Stimulated activated CD8-positive, alpha-beta memory T cell treated with anti-CD3 and anti-CD28 coated beads, Interleukin-4, amount 100 ng/mL, for 4 hours (primary cell): ENCODE measurements around the gene EML5.

ENCODE experiments used
- DNase-seq, 2 donors: peaks; one replicate each; pipeline ENCODE4 v3.0.0-alpha.2; 2020; ENCODE audit warnings: low read depth in 2 of 2, low spot score in 1 of 2

The EML5 gene

GRCh38 chr14:88727057-88727456 lies 65.7 kb downstream of the EML5 start:
- no peak for DNase-seq

GRCh38 chr14:88710709-88711108 lies 82.0 kb downstream of the EML5 start:
- DNase-seq: no peak

DNA sequence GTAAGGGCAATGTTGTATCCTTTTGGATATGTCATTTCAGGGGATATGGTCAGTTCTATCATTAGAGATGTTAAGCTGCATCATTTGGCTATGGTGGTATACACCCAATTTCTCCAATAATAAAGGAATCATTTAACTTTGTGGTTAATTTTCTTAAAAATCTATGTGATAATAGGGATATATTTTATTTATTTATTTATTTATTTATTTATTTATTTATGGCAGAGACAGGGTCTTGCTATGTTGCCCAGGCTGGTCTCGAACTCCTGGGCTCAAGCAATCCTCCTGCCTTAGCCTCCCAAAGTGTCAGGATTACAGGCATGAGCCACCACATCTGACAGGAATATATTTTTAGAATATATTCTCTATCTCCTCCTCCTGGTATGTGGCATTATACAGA lies 85.7 kb downstream of the EML5 start:
- DNase-seq: no peak

DNA sequence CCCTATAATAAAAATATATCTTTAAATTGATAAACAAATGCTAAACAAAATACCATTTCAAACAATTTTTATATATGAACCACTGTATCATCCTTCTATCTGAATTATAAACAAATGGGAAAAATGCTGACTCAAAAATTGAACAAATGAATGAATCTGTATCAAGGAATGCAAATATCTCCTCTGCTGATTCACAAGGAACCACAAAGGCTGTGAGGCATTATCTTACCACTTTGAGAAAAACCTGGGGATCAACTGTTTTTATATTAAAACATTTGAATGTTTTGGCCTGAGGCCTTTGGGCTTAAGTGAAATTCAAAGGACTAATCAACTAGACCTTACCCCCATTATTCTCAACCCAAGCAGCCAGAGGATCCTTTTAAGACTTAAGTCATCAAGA lies 86.3 kb downstream of the EML5 start:
- DNase-seq: no peak

GRCh38 chr14:88698651-88699050 lies 94.1 kb downstream of the EML5 start:
- DNase-seq: no peak

GRCh38 chr14:88695870-88696269 lies 96.9 kb downstream of the EML5 start:
- no peak for DNase-seq

- DNase-seq: no peak
Observed at GRCh38 chr14:88688386-88688785, 104.4 kb downstream of the EML5 start.

DNA sequence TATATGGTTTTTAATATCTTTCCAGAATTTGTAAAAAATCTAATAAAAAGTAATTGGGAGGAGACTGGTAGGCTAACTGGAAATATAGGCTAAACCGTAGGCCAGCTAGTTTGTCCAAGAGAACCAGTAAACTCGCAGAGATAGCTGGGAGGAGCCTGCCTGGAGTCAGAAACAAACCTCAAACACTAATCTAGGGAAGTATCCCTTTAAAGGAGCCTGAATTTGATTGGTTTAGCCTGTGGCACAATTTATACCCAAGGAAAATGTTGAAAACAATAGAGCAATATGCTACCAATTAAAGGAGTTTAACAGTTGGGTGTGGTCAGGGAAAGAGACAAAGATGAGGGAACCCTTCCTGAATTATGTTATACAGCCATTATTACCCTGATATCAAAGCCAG lies 109.6 kb downstream of the EML5 start:
- no peak for DNase-seq

- DNase-seq: no peak
Observed at GRCh38 chr14:88682495-88683114, 110.1 kb downstream of the EML5 start.

GRCh38 chr14:88681755-88682494 lies 110.8 kb downstream of the EML5 start:
- DNase-seq: no peak

DNA sequence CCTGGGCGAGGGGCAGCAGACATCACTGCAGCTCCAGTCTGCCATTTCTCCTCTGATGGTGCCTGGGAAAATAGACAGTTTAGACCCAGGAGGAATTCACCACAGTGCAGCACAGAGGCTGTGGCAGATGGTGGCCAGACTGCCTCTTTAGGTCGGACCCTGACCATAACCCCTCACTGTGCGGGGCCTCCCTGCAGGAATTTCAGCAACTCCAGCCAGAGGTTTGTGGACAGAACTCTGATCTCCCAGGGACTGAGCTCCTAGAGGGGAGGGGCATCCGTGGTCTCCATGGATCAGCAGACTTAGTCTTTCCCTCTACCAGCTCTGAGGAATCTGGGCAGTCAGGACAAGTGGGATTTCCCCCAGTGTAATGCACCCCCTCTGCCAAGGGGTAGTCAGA lies 123.4 kb downstream of the EML5 start:
- DNase-seq: no peak

GRCh38 chr14:88668448-88669116 lies 124.2 kb downstream of the EML5 start:
- DNase-seq: no peak

DNA sequence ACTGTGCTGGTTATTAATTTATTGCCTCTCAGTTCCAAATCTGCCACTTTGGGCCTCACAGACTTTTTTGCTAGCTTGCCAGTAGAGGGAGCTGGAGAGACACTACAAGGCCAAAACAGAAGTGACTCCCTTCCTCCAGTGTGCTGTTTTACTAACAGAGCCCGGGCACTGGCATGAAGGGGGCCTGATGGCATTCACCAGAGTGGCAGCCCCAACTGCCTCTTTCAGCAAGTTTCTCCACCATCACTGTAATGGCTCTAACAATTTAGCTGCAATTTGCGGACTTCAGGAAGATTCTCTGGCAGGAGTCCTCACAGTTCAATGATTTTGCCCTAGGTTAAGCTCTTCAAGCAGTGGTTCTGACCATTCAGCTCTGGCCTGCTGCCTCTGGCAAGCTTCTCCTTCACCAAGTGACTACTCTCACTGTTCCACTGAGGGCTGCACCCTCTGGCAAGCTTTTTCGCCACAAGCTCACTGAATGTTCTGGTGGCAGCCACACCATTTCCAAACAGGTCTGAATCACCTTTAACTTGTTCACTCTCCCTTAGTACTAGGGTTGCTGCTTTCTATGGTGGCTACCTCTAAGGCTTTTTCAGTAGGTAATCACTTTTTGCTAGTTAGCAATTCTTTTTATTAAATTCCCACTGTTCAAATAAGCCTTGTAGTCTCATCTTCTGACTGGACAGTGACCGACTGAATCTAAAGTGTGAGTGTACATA lies 125.0 kb downstream of the EML5 start:
- no peak for DNase-seq

DNA sequence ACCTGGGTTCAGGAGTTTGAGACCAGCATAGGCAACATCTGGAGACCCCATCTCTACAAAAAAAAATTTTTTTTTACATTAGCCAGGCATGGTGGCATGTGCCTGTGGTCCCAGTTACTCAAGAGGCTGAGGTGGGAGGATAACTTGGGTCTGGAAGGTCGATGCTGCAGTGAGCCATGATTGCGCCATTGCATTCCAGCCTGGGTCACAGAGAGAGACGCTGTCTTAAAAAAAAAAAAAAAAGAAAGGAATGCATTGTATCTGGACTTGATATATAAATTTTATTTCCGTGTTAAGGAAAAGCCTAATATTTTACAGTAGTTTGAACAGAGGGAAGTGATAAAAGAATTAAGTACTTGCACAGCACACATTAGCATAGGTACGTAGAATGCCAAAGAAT lies 132.7 kb downstream of the EML5 start:
- no peak for DNase-seq

DNA sequence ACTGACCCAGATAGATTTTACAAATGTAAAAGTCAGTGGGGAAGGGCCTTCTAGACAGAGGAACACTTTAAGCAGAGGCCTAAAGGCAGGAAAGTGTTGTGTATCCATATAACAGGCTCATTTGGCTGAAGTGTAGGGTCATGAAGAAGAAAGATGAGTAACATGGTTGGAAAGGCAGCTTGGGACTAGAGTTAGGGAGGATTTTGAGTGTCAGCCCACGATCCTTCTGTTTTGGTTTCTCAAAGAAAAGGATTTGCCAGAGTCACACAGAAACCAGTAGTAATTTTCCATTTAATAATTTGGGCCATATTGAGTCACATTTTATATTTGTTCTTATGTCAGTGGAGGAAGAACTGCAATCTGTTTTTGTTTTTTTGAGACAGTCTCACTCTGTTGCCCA lies 153.5 kb downstream of the EML5 start:
- no peak for DNase-seq

- DNase-seq: no peak
Observed at GRCh38 chr14:88632512-88632911, 160.2 kb downstream of the EML5 start.

DNA sequence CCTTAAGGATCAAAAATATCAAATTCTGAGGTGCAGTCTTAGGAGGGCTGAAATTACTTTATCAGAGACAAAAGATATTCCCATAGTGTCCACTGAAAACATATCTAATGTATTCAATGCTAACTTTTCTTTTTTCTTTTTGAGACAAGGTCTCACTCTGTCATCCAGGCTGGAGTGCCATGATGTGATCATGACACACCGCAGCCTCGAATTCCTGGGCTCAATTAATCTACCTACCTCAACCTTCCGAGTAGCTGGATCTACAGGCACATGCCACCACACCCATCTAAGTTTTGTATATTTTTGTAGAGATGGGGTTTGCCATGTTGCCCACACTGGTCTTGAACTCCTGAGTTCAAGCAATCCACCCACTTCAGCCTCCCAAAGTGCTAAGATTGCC lies 161.7 kb downstream of the EML5 start:
- DNase-seq: no peak

GRCh38 chr14:88630565-88630964 lies 162.2 kb downstream of the EML5 start:
- no peak for DNase-seq

GRCh38 chr14:88628462-88628861 lies 164.3 kb downstream of the EML5 start:
- no peak for DNase-seq

GRCh38 chr14:88628033-88628432 lies 164.7 kb downstream of the EML5 start:
- no peak for DNase-seq

DNA sequence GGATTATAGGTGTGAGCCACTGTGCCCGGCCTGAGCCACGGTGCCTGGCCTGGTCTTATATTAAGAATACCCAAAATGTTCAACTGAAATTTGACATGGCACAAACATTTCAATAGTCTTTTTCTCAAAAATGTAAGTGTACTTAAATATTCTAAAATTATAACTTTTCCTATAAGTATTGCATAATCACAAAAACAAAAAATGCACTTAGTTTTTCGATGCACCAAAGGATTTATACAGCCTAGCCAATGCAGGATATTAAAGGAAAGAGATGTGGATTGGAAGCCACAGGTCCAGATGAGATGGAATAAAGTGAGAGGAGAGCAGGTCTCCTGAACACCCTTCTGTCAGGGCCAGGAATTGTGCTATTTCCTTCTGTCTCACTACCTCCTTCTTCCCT lies 167.1 kb downstream of the EML5 start:
- no peak for DNase-seq

- DNase-seq: no peak
Observed at GRCh38 chr14:88621100-88621499, 171.7 kb downstream of the EML5 start.
